HCT116 (cell line): ENCODE measurements around the gene DCLRE1C. TPM values are rescaled to one million over a fixed set of nuclear protein-coding genes. Genes with fewer than 3 reads are reported as not detected.

Source experiments
- ATAC-seq: fragments of 200-7000 bp; cut with Tn5 transposase; 2 replicates; pipeline ENCODE4 v1.9.1; 2020; ENCODE audit warnings: mild to moderate bottlenecking, moderate library complexity
- BruUV-seq: library from RNA; stranded (reverse); fragments of 400-500 nt; replicated peaks from 2 replicates; lab custom pipeline; 2021; lab: Mats Ljungman, UMichigan
- CTCF ChIA-PET: fragments of 300-600 bp; sonication (Branson Sonifier 250); formaldehyde crosslinking; loops from one replicate; lab custom pipeline; 2021; ENCODE audit warnings: antibody characterized with exemption; lab: Charles Lee
- POLR2A ChIA-PET: fragments of 300-600, 350-600 bp; sonication (Branson Sonifier 250); formaldehyde crosslinking; loops from one replicate; lab custom pipeline; 2021; ENCODE audit warnings: antibody characterized with exemption; lab: Charles Lee
- RAD21 ChIA-PET, 2 experiments: fragments of 300-600 bp; sonication (Branson Sonifier 250); formaldehyde crosslinking; loops; one replicate each; lab custom pipeline; 2023; ENCODE audit warnings: low total read pairs in 2 of 2; ENCODE audit not compliant: uncharacterized antibody in 2 of 2, unreplicated experiment in 2 of 2, low non-redundant PET in 1 of 2; lab: Charles Lee
- DNase-seq: peaks from one replicate; pipeline ENCODE4 v3.0.0-alpha.2; 2010; ENCODE audit warnings: low read depth, low spot score
- H2AFZ ChIP-seq: fragments of 200-600 bp; shearing (Covaris generic), sonication (generic); 2 replicates; pipeline ENCODE4 v1.6.1; 2017; ENCODE audit warnings: low read depth, mixed run types, mixed read lengths, antibody characterized with exemption, low read length; ENCODE audit not compliant: poor library complexity, severe bottlenecking
- H3K27ac ChIP-seq: 2 replicates; pipeline ENCODE4 v1.5.1; 2012; ENCODE audit warnings: low read depth, low read length
- H3K27me3 ChIP-seq: fragments of 200-600 bp; sonication (generic); 2 replicates; pipeline ENCODE4 v1.6.1; 2016; ENCODE audit warnings: mixed run types, low read length, mixed read lengths; ENCODE audit not compliant: insufficient read depth
- H3K36me3 ChIP-seq, 2 experiments: fragments of 200-500 bp in 1 of 2; fragments of 200-600 bp in 1 of 2; sonication (Bioruptor generic) in 1 of 2; sonication (generic) in 1 of 2; 2 replicates each; pipeline versions ENCODE4 v1.5.1 to v1.6.1; 2014 to 2016; ENCODE audit warnings: low read length in 2 of 2, inconsistent platforms in 1 of 2, mixed read lengths in 1 of 2, mixed run types in 1 of 2; ENCODE audit not compliant: insufficient read depth in 2 of 2, control insufficient read depth in 1 of 2
- H3K4me1 ChIP-seq, 2 experiments: fragments of 200-600 bp in 1 of 2; sonication (generic) in 1 of 2; 2 replicates each; pipeline versions ENCODE4 v1.5.1 to v1.6.1; 2012 to 2017; ENCODE audit warnings: low read length in 2 of 2, inconsistent platforms in 1 of 2, mild to moderate bottlenecking in 1 of 2, mixed read lengths in 1 of 2, mixed run types in 1 of 2, moderate library complexity in 1 of 2; ENCODE audit not compliant: insufficient read depth in 2 of 2, control insufficient read depth in 1 of 2
- H3K4me2 ChIP-seq: fragments of 200-600 bp; sonication (generic); 2 replicates; pipeline ENCODE4 v1.6.1; 2017; ENCODE audit warnings: mixed run types, low read length, mixed read lengths
- H3K4me3 ChIP-seq, 2 experiments: fragments of 200-600 bp in 1 of 2; sonication (generic) in 1 of 2; replicated peaks in 1 of 2; 2 replicates each; pipeline ENCODE4 v1.5.1; 2011 to 2016; ENCODE audit warnings: low read length in 2 of 2, control low read depth in 1 of 2, low read depth in 1 of 2, mild to moderate bottlenecking in 1 of 2, mixed read lengths in 1 of 2, mixed run types in 1 of 2
- H3K79me2 ChIP-seq: fragments of 200-600 bp; sonication (generic); 2 replicates; pipeline ENCODE4 v1.6.1; 2017; ENCODE audit warnings: mild to moderate bottlenecking, mixed run types, low read length, moderate library complexity, mixed read lengths; ENCODE audit not compliant: insufficient read depth
- H3K9ac ChIP-seq: fragments of 200-600 bp; sonication (generic); 2 replicates; pipeline ENCODE4 v1.6.1; 2016; ENCODE audit warnings: low read length, mixed read lengths
- H3K9me2 ChIP-seq: fragments of 200-600 bp; sonication (generic), shearing (Covaris generic); 2 replicates; pipeline ENCODE4 v1.6.1; 2017; ENCODE audit warnings: mixed run types, mild to moderate bottlenecking, moderate library complexity; ENCODE audit not compliant: insufficient read depth
- H3K9me3 ChIP-seq, 2 experiments: fragments of 200-500 bp in 1 of 2; fragments of 200-600 bp in 1 of 2; sonication (Bioruptor generic) in 1 of 2; sonication (generic) in 1 of 2; 2 replicates each; pipeline ENCODE4 v1.6.1; 2014 to 2017; ENCODE audit warnings: low read length in 2 of 2, mixed read lengths in 2 of 2, inconsistent platforms in 1 of 2, low read depth in 1 of 2, mild to moderate bottlenecking in 1 of 2, mixed run types in 1 of 2, moderate library complexity in 1 of 2; ENCODE audit not compliant: control insufficient read depth in 1 of 2, insufficient read depth in 1 of 2
- H4K20me1 ChIP-seq: fragments of 200-600 bp; sonication (generic), shearing (Covaris generic); 2 replicates; pipeline ENCODE4 v1.6.1; 2017; ENCODE audit warnings: mixed run types, mild to moderate bottlenecking, moderate library complexity; ENCODE audit not compliant: insufficient read depth
- ATF3 ChIP-seq: IDR thresholded peaks from 2 replicates; pipeline ENCODE4 v1.6.1; 2012
- CBX3 ChIP-seq: IDR thresholded peaks from 2 replicates; pipeline ENCODE4 v1.6.1; 2012; ENCODE audit warnings: low read depth
- CTCF ChIP-seq, 3 experiments: fragments of 200-600 bp in 1 of 3; sonication (generic) in 1 of 3; IDR thresholded peaks in 2 of 3; conservative IDR thresholded peaks in 1 of 3; 2 replicates each; pipeline ENCODE4 v1.5.1; 2012 to 2017; ENCODE audit warnings: low read depth in 2 of 3, low read length in 2 of 3, antibody characterized with exemption in 1 of 3, borderline replicate concordance in 1 of 3, control low read depth in 1 of 3, mild to moderate bottlenecking in 1 of 3, mixed read lengths in 1 of 3, mixed run types in 1 of 3, moderate library complexity in 1 of 3; ENCODE audit not compliant: insufficient read depth in 1 of 3
- ELF1 ChIP-seq: IDR thresholded peaks from 2 replicates; pipeline ENCODE4 v1.6.1; 2012; ENCODE audit warnings: low read depth, borderline replicate concordance
- FOSL1 ChIP-seq: IDR thresholded peaks from 2 replicates; pipeline ENCODE4 v1.6.1; 2012; ENCODE audit warnings: low read depth
- JUND ChIP-seq: IDR thresholded peaks from 2 replicates; pipeline ENCODE4 v1.6.1; 2012
- MAX ChIP-seq: IDR thresholded peaks from 2 replicates; pipeline ENCODE4 v1.6.1; 2012
- RAD21 ChIP-seq: IDR thresholded peaks from 2 replicates; pipeline ENCODE4 v1.6.1; 2012; ENCODE audit warnings: low read depth, mild to moderate bottlenecking
- REST ChIP-seq: IDR thresholded peaks from 2 replicates; pipeline ENCODE4 v1.6.1; 2012; ENCODE audit warnings: low read depth
- YY1 ChIP-seq: IDR thresholded peaks from 2 replicates; pipeline ENCODE4 v1.6.1; 2011; ENCODE audit warnings: low read length, low read depth, moderate library complexity, mild to moderate bottlenecking; ENCODE audit not compliant: insufficient replicate concordance; ENCODE audit errors: extremely low read depth
- intact Hi-C: fragments of 100-400 bp; cut with micrococcal nuclease; formaldehyde crosslinking; loops from 2 replicates; pipeline ENCODE4 v1.10.0; 2022
- total RNA-seq: library from RNA; stranded (reverse); gene quantifications from one replicate; pipeline ENCODE4 v1.2.1, GENCODE V29; 2021; ENCODE audit not compliant: unreplicated experiment

Gene DCLRE1C
- total RNA-seq, 1 experiment from 2014 or later: 14.5 TPM

DNA sequence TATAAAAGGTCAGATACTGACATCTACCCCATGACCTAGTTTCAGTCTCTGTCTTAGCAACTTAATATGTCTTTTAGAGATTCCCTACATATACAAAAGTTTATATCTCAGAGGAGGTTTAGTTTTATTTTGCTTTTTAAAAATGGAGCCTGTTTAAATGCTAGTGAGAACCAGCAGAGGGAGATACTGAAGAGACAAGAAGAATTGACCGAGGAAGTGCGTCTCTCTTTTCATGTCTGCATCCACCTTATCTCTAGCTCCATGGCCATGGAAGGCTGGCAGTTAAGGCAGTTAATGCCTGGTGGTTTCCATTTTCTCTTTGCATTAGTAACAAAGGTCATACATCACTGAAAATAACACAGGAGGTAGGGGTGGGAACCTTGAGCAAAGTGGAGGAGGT, 64.6 kb downstream of the DCLRE1C start:
- H3K4me2 ChIP-seq: no peak overlapping the region
- TF ChIP-seq ATF3: no peak
- peak; percentile 5; the same call in 1 of the 2 replicates for TF ChIP-seq RAD21
- no peak for TF ChIP-seq ELF1
- no peak for TF ChIP-seq JUND
- TF ChIP-seq YY1: no peak
- TF ChIP-seq CTCF (IDR thresholded peaks at IDR 0.05 in 2 of 3, conservative IDR thresholded peaks at IDR 0.05 in 1 of 3; ENCODE audit: borderline replicate concordance in 1 of 3, insufficient read depth in 1 of 3, low read depth in 2 of 3, low read length in 2 of 3): peak; percentile 24 to 57 (median 30); a peak in 4 of 6 replicates
- TF ChIP-seq CBX3: no peak
- no peak for TF ChIP-seq FOSL1
- TF ChIP-seq MAX: no peak
- TF ChIP-seq REST: no peak
- DNase-seq: no peak
- no peaks in the 10 kb centered on the region for H3K27me3 ChIP-seq
- no peaks in the 10 kb centered on the region for H3K4me1 ChIP-seq
- no peak overlapping the region for H3K9ac ChIP-seq
- peaks cover 5 to 15% of the 10 kb centered on the region in 2 experiments; a peak in 2 of 4 replicates for H3K36me3 ChIP-seq
- H3K79me2 ChIP-seq: peaks cover 94% of the 10 kb centered on the region
- POLR2A ChIA-PET: no interaction called here
- CTCF ChIA-PET: interaction anchor here (2.0 kb wide), 1 partner anchor 217 kb away, joined by 6 read pairs; no protein-coding TSS in a partner anchor
- BruUV-seq: no TSS peak
- RAD21 ChIA-PET: no interaction called here
- no peak overlapping the region for H3K27ac ChIP-seq
- no peak overlapping the region for H2AFZ ChIP-seq
- H3K9me3 ChIP-seq: no peaks in the 10 kb centered on the region
- H4K20me1 ChIP-seq: no peaks in the 10 kb centered on the region
- 0 out of 2 replicates have a peak, but pooled peaks cover 4% of the 10 kb centered on the region for H3K9me2 ChIP-seq
- intact Hi-C loops: no loop called here
- 0 out of 2 replicates have a peak, but pooled peaks have one; percentile 25 for ATAC-seq
- H3K4me3 ChIP-seq: no peak overlapping the region
